K562 (cell line): ENCODE results near the gene PIK3AP1.

Experiments used
- CBFB ChIP-seq: sonication (generic); formaldehyde crosslinking; IDR thresholded peaks from 2 replicates; pipeline ENCODE4 v1.4.0; 2020; ENCODE audit warnings: mild to moderate bottlenecking, missing genetic modification reagents
- CREM ChIP-seq: IDR thresholded peaks from 2 replicates; pipeline ENCODE4 v1.6.1; 2014; ENCODE audit warnings: antibody characterized with exemption, low read depth
- DNMT1 ChIP-seq: fragments of 450-650 bp; IDR thresholded peaks from 2 replicates; pipeline ENCODE4 v1.6.1; 2016; ENCODE audit warnings: antibody characterized with exemption, mild to moderate bottlenecking
- ELF1 ChIP-seq: fragments of 200-800 bp; sonication (Bioruptor generic); IDR thresholded peaks from 2 replicates; pipeline ENCODE4 v1.6.1; 2016; ENCODE audit warnings: missing genetic modification characterization, missing compliant biosample characterization
- EP300 ChIP-seq: IDR thresholded peaks from 2 replicates; pipeline ENCODE4 v1.6.1; 2012; ENCODE audit warnings: low read length, improper control_type of control experiment
- HDAC2 ChIP-seq: fragments of 450-650 bp; IDR thresholded peaks from 2 replicates; pipeline ENCODE4 v1.6.1; 2016; ENCODE audit warnings: mild to moderate bottlenecking
- TARDBP ChIP-seq: fragments of 450-650 bp; IDR thresholded peaks from 2 replicates; pipeline ENCODE4 v1.6.1; 2016
- ZFP30 ChIP-seq: fragments of 250-450 bp; sonication (Bioruptor Pico); IDR thresholded peaks from 2 replicates; pipeline ENCODE4 v1.8.0; 2022; ENCODE audit warnings: moderate library complexity, mild to moderate bottlenecking, inconsistent platforms, borderline replicate concordance
- ZNF764 ChIP-seq: fragments of 250-450 bp; sonication (Bioruptor Pico); IDR thresholded peaks from 2 replicates; pipeline ENCODE4 v1.4.0; 2020; ENCODE audit warnings: low read depth, mild to moderate bottlenecking, moderate library complexity
- TF ChIP-seq, protein P1 (sequence below): fragments of 450-650 bp; IDR thresholded peaks from 2 replicates; pipeline ENCODE4 v1.6.1; 2016; ENCODE audit warnings: borderline replicate concordance
- TF ChIP-seq, protein P2 (sequence below), 3 experiments: IDR thresholded peaks in 2 of 3; conservative IDR thresholded peaks in 1 of 3; 2 replicates each; pipeline ENCODE4 v1.5.1; 2011 to 2012; ENCODE audit warnings: low read length in 3 of 3, mild to moderate bottlenecking in 3 of 3, control low read depth in 2 of 3, improper control_type of control experiment in 1 of 3, inconsistent platforms in 1 of 3, low read depth in 1 of 3, mixed read lengths in 1 of 3, moderate library complexity in 1 of 3; ENCODE audit not compliant: insufficient read depth in 2 of 3
- TF ChIP-seq, protein P3 (sequence below): fragments of 450-650 bp; conservative IDR thresholded peaks from 2 replicates; pipeline ENCODE4 v1.6.1; 2016; ENCODE audit warnings: missing genetic modification characterization, low read depth, mild to moderate bottlenecking, control low read depth, missing compliant biosample characterization
- TF ChIP-seq, protein P4 (sequence below), 2 experiments: fragments of 450-650 bp; formaldehyde crosslinking in 1 of 2; IDR thresholded peaks; 2 replicates each; pipeline versions ENCODE4 v1.4.0 to v1.6.1; 2014 to 2020; ENCODE audit warnings: mild to moderate bottlenecking in 2 of 2, borderline replicate concordance in 1 of 2, low read depth in 1 of 2
- TF ChIP-seq, protein P5 (sequence below): sonication (generic); formaldehyde crosslinking; IDR thresholded peaks from 2 replicates; pipeline ENCODE4 v1.9.0; 2022; ENCODE audit warnings: mild to moderate bottlenecking, missing genetic modification reagents

DNA sequence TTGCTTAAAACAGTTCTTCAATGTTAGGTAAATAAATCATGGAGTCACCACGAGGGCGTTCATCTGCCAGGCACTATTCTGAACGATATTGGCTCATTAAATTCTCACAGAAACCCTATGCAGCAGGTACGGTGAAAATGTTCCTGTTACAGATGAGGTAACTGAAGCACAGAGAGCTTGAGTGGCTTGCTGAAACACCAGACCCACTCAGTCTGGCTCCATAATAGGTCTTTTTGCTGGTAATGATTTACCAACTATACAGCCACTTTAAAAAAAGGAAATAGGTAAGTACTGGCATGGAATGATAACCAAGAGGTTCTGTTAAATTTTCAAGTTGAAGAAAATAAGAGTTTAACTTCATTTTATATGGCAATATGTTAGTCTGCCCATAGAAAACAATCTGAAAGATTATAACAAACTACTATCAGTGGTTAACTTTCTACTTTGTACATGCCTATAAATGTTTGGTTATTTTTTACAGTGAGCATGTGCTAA is 132.2 kb downstream of the PIK3AP1 start:
- no peak for TF ChIP-seq ELF1 (tag)
- no peak for TF ChIP-seq TARDBP
- TF ChIP-seq ZFP30: no peak
- TF ChIP-seq HDAC2: no peak
- TF ChIP-seq CREM: no peak
- no peak for TF ChIP-seq ZNF764
- TF ChIP-seq, protein P1, sequence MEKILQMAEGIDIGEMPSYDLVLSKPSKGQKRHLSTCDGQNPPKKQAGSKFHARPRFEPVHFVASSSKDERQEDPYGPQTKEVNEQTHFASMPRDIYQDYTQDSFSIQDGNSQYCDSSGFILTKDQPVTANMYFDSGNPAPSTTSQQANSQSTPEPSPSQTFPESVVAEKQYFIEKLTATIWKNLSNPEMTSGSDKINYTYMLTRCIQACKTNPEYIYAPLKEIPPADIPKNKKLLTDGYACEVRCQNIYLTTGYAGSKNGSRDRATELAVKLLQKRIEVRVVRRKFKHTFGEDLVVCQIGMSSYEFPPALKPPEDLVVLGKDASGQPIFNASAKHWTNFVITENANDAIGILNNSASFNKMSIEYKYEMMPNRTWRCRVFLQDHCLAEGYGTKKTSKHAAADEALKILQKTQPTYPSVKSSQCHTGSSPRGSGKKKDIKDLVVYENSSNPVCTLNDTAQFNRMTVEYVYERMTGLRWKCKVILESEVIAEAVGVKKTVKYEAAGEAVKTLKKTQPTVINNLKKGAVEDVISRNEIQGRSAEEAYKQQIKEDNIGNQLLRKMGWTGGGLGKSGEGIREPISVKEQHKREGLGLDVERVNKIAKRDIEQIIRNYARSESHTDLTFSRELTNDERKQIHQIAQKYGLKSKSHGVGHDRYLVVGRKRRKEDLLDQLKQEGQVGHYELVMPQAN: no peak
- no peak for TF ChIP-seq EP300
- no peak for TF ChIP-seq DNMT1
- TF ChIP-seq, protein P2, sequence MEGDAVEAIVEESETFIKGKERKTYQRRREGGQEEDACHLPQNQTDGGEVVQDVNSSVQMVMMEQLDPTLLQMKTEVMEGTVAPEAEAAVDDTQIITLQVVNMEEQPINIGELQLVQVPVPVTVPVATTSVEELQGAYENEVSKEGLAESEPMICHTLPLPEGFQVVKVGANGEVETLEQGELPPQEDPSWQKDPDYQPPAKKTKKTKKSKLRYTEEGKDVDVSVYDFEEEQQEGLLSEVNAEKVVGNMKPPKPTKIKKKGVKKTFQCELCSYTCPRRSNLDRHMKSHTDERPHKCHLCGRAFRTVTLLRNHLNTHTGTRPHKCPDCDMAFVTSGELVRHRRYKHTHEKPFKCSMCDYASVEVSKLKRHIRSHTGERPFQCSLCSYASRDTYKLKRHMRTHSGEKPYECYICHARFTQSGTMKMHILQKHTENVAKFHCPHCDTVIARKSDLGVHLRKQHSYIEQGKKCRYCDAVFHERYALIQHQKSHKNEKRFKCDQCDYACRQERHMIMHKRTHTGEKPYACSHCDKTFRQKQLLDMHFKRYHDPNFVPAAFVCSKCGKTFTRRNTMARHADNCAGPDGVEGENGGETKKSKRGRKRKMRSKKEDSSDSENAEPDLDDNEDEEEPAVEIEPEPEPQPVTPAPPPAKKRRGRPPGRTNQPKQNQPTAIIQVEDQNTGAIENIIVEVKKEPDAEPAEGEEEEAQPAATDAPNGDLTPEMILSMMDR (IDR thresholded peaks at IDR 0.05 in 2 of 3, conservative IDR thresholded peaks at IDR 0.05 in 1 of 3; ENCODE audit: insufficient read depth in 2 of 3, low read depth in 1 of 3, low read length in 3 of 3): no peak
- TF ChIP-seq, protein P3, sequence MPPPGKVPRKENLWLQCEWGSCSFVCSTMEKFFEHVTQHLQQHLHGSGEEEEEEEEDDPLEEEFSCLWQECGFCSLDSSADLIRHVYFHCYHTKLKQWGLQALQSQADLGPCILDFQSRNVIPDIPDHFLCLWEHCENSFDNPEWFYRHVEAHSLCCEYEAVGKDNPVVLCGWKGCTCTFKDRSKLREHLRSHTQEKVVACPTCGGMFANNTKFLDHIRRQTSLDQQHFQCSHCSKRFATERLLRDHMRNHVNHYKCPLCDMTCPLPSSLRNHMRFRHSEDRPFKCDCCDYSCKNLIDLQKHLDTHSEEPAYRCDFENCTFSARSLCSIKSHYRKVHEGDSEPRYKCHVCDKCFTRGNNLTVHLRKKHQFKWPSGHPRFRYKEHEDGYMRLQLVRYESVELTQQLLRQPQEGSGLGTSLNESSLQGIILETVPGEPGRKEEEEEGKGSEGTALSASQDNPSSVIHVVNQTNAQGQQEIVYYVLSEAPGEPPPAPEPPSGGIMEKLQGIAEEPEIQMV (tag): no peak
- TF ChIP-seq, protein P4, sequence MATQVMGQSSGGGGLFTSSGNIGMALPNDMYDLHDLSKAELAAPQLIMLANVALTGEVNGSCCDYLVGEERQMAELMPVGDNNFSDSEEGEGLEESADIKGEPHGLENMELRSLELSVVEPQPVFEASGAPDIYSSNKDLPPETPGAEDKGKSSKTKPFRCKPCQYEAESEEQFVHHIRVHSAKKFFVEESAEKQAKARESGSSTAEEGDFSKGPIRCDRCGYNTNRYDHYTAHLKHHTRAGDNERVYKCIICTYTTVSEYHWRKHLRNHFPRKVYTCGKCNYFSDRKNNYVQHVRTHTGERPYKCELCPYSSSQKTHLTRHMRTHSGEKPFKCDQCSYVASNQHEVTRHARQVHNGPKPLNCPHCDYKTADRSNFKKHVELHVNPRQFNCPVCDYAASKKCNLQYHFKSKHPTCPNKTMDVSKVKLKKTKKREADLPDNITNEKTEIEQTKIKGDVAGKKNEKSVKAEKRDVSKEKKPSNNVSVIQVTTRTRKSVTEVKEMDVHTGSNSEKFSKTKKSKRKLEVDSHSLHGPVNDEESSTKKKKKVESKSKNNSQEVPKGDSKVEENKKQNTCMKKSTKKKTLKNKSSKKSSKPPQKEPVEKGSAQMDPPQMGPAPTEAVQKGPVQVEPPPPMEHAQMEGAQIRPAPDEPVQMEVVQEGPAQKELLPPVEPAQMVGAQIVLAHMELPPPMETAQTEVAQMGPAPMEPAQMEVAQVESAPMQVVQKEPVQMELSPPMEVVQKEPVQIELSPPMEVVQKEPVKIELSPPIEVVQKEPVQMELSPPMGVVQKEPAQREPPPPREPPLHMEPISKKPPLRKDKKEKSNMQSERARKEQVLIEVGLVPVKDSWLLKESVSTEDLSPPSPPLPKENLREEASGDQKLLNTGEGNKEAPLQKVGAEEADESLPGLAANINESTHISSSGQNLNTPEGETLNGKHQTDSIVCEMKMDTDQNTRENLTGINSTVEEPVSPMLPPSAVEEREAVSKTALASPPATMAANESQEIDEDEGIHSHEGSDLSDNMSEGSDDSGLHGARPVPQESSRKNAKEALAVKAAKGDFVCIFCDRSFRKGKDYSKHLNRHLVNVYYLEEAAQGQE (IDR thresholded peaks at IDR 0.05; ENCODE audit: borderline replicate concordance): no peak
- TF ChIP-seq, protein P4 (CRISPR knock-in tag; IDR thresholded peaks at IDR 0.05; ENCODE audit: low read depth): no peak
- TF ChIP-seq, protein P5, sequence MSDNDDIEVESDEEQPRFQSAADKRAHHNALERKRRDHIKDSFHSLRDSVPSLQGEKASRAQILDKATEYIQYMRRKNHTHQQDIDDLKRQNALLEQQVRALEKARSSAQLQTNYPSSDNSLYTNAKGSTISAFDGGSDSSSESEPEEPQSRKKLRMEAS (CRISPR knock-in tag): no peak
- TF ChIP-seq CBFB: no peak
